ENCODE measurements around the gene MCTP1. TPM values are rescaled to one million over a fixed set of nuclear protein-coding genes. Genes with fewer than 3 reads are reported as not detected.

The MCTP1 gene
- total RNA-seq, 1 experiment from 2014 or later: 0.44 TPM

GRCh38 chr5:95252801-95253200 is 32.1 kb downstream of the MCTP1 start:
- ATAC-seq (no peak), DNase-seq (ENCODE audit: low read depth, low spot score) (no peak)
- Histone ChIP-seq H3K9me3 (ENCODE audit: control insufficient read depth in 1 of 2, insufficient read depth in 1 of 2, low read depth in 1 of 2, low read length in 2 of 2) (no peaks in the 10 kb centered on the region), H3K4me1 (ENCODE audit: control insufficient read depth in 1 of 2, insufficient read depth in 2 of 2, low read length in 2 of 2) (no peaks in the 10 kb centered on the region), H3K4me3 (replicated peaks in 1 of 2; ENCODE audit: low read depth in 1 of 2, low read length in 2 of 2) (no peak overlapping the region), H3K9me2 (ENCODE audit: insufficient read depth) (no peaks in the 10 kb centered on the region), H3K36me3 (ENCODE audit: control insufficient read depth in 1 of 2, insufficient read depth in 2 of 2, low read length in 2 of 2) (no peaks in the 10 kb centered on the region), H3K27ac (ENCODE audit: low read depth, low read length) (no peak overlapping the region), H3K9ac (ENCODE audit: low read length) (no peak overlapping the region), H4K20me1 (ENCODE audit: insufficient read depth) (no peaks in the 10 kb centered on the region), H3K4me2 (ENCODE audit: low read length) (no peak overlapping the region), H3K79me2 (ENCODE audit: insufficient read depth, low read length) (no peaks in the 10 kb centered on the region), H3K27me3 (ENCODE audit: insufficient read depth, low read length) (no peaks in the 10 kb centered on the region), H2AFZ (ENCODE audit: low read depth, low read length, poor library complexity, severe bottlenecking) (no peak overlapping the region)
- POLR2A ChIA-PET: no interaction called here
- RAD21 ChIA-PET (ENCODE audit: low non-redundant PET in 1 of 2, low total read pairs in 2 of 2, uncharacterized antibody in 2 of 2, unreplicated experiment in 2 of 2): no interaction called here
- no TSS peak for BruUV-seq (replicated peaks)
- TF ChIP-seq CTCF (IDR thresholded peaks at IDR 0.05 in 2 of 3, conservative IDR thresholded peaks at IDR 0.05 in 1 of 3; ENCODE audit: borderline replicate concordance in 1 of 3, insufficient read depth in 1 of 3, low read depth in 2 of 3, low read length in 2 of 3): no peak
- no peak for TF ChIP-seq POLR2A (IDR thresholded peaks at IDR 0.05; ENCODE audit: borderline replicate concordance, extremely low read depth, insufficient read depth, insufficient read length)
- CTCF ChIA-PET: interaction anchor here (0.9 kb wide), 1 partner anchor 25 kb away, joined by 3 read pairs; no protein-coding TSS in a partner anchor
- intact Hi-C loops (cut with micrococcal nuclease): no loop called here

DNA sequence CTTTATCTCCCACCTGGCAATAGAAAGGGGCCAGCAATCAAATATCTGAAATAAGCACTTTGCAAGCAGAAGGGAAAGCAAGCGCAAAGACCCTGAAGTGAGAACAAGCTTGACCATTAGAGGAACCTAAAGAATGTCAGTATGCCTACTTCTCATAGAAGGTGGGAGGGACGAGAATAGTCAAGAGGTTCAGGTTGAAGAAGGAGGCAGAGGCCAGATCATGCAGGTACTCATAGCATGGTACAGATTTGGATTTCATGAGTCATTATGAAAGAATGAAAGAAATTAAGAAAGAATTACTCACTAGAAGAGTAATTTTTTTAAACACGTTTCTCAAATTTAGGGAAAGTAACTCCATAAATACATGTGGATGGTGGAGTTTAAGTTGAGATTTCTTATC is 33.7 kb downstream of the MCTP1 start:
- H3K4me1 ChIP-seq (ENCODE audit: control insufficient read depth in 1 of 2, insufficient read depth in 2 of 2, low read length in 2 of 2): no peaks in the 10 kb centered on the region
- H3K36me3 ChIP-seq (ENCODE audit: control insufficient read depth in 1 of 2, insufficient read depth in 2 of 2, low read length in 2 of 2): no peaks in the 10 kb centered on the region
- H3K27me3 ChIP-seq (ENCODE audit: insufficient read depth, low read length): no peaks in the 10 kb centered on the region
- DNase-seq (ENCODE audit: low read depth, low spot score) (no peak), ATAC-seq (no peak)
- no peak overlapping the region for H2AFZ ChIP-seq (ENCODE audit: low read depth, low read length, poor library complexity, severe bottlenecking)
- POLR2A ChIA-PET: no interaction called here
- no TSS peak for BruUV-seq (replicated peaks)
- CTCF ChIA-PET: no interaction called here
- no peaks in the 10 kb centered on the region for H3K79me2 ChIP-seq (ENCODE audit: insufficient read depth, low read length)
- H3K27ac ChIP-seq (ENCODE audit: low read depth, low read length): no peak overlapping the region
- RAD21 ChIA-PET (ENCODE audit: low non-redundant PET in 1 of 2, low total read pairs in 2 of 2, uncharacterized antibody in 2 of 2, unreplicated experiment in 2 of 2): no interaction called here
- H4K20me1 ChIP-seq (ENCODE audit: insufficient read depth): no peaks in the 10 kb centered on the region
- intact Hi-C loops (cut with micrococcal nuclease): no loop called here
- H3K4me3 ChIP-seq (replicated peaks in 1 of 2; ENCODE audit: low read depth in 1 of 2, low read length in 2 of 2): no peak overlapping the region
- H3K9ac ChIP-seq (ENCODE audit: low read length): no peak overlapping the region
- TF ChIP-seq ELF1 (IDR thresholded peaks at IDR 0.05; ENCODE audit: borderline replicate concordance, low read depth) (no peak), SRF (IDR thresholded peaks at IDR 0.05; ENCODE audit: low read depth) (no peak), EGR1 (IDR thresholded peaks at IDR 0.05; ENCODE audit: low read depth) (no peak)
- TF ChIP-seq, protein P1, sequence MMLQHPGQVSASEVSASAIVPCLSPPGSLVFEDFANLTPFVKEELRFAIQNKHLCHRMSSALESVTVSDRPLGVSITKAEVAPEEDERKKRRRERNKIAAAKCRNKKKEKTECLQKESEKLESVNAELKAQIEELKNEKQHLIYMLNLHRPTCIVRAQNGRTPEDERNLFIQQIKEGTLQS (IDR thresholded peaks at IDR 0.05): no peak
- no peaks in the 10 kb centered on the region for H3K9me2 ChIP-seq (ENCODE audit: insufficient read depth)
- no peaks in the 10 kb centered on the region for H3K9me3 ChIP-seq (ENCODE audit: control insufficient read depth in 1 of 2, insufficient read depth in 1 of 2, low read depth in 1 of 2, low read length in 2 of 2)
- H3K4me2 ChIP-seq (ENCODE audit: low read length): no peak overlapping the region

All from HCT116 (cell line).